ENCODE measurements around the gene ZNF428.
A peak's percentile ranks its signal among the peaks of the same experiment; 100 is the strongest.
"Not testable (repeated sequence)": the region's sequence is repeated elsewhere in the genome, so short reads cannot be mapped to it uniquely, and the experiment has no call there.

ZNF428 gene

DNA sequence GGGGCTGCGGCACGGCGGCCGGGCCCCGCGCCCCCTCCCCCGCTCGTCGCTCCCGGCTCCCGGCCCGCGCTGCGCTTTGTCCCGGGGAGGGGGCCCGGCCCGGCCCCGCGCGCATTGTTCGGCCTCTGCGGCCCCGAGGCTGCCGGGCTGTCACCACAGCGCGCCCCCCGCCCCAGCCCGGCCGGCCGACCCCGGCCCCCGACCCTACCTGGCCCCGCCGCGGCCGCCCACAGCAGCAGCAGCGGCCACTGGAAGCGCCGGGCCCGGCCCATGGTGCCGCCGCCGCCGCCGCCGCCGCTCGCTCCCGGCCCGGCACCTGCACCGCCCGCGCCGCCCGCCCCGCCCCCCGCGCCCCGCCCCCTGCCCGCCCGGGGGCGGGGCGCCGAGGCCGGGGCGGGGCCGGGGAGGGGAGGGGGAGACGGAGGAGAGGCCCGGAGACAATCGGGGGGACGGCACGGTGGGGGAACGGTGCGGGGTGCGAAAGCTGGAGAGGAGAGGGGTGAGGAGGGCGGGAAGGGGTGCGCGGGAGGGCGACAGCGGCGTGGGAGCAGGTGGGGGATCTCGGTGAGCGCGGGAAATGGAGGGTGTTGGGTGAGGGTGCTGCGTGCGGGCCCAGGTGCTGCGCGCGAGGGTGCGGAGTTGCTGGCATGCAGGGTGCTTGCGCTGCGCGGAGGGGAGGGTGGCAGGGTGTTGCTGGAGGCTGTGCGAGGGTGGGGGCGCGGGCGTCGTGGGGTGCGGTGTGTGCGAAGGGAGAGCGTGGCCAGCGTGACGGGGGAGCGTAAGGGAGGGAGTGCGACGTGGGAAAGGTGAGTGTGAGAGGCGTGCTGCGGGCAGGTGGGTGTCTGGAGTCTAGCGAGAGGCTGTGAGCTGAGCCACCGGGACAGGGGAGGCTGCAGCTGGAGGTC lies 20.3 kb upstream of the ZNF428 start, which contains the start of gene CADM4:
TSS of gene CADM4 (minus strand) at position 332 of the 905 bp plus-strand sequence. CDS start at position 272, 60 bp downstream.
- no peak for DNase-seq

DNA sequence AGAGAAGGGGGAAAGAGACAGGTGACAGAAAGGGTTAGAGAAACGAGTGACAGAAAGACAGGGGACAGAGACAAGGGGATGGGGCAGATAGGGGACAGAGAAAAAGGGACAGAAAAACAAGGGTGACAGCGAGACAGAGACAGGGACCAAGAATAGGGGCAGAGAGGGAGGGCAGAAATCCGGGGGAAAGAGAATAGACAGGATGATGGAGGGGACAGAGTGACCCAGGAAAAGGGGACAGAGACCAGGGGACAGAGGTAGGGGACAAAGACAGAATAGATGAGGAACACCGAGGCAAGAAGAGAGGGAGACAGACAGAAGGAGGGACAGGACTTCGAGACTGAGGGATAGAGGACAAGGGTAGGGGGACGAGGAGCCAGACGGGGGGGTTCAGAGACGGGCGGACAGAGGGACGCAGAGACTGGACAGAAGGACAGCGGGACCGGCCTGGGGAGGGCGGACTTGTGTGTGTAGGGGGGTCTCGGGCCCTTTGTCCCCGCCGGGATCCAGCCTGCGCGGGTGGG lies 19.6 kb upstream of the ZNF428 start:
- DNase-seq, result no peak

DNA sequence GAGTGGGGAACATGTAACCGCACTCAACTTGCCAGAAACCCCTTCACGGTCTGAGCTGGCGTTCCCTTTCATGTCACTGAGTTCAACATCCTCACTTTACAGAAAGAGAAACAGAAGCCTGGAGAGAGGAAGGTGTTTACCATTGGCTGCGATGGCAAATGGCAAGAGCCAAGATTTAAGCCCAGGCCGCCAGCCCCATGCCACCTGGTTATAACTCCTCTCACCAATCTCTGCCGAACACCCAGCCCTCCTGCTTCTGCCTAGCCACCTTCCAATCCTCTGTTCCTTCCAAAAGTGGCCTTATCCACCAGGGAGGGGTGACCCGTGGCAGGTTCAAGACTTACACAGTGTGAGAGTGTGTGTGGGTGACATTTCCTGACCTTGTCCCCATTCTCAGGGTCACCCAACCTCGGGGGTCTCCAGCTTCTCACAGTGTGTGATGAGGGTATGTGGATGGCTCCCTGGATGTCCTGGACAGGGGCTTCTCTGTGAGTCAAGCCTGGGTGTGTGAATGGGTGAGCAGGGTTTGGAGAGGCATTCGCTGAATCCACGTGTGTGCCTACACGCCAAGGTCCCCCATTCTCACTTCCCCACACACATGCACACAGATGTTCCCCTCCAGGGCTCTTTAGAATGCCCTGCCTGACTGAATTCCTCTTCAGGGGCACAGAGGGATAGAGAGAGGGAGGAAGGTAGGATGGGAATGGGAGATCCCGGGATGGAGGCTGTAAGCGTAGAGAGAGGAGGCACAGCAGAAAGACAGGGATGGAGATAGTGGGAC lies 19.0 kb upstream of the ZNF428 start:
- DNase-seq, result no peak

- DNase-seq, result no peak
These were observed 16.8 kb upstream of the ZNF428 start for GRCh38 chr19:43636121-43636683.

GRCh38 chr19:43635561-43635940 lies 16.1 kb upstream of the ZNF428 start:
- not testable (repeated sequence) for DNase-seq

- no peak for DNase-seq
These were observed 15.6 kb upstream of the ZNF428 start for GRCh38 chr19:43634872-43635560.

- DNase-seq, result no peak
These were observed 15.1 kb upstream of the ZNF428 start for GRCh38 chr19:43634506-43634871.

- no peak for DNase-seq
These were observed 14.6 kb upstream of the ZNF428 start for GRCh38 chr19:43634068-43634467.

DNA sequence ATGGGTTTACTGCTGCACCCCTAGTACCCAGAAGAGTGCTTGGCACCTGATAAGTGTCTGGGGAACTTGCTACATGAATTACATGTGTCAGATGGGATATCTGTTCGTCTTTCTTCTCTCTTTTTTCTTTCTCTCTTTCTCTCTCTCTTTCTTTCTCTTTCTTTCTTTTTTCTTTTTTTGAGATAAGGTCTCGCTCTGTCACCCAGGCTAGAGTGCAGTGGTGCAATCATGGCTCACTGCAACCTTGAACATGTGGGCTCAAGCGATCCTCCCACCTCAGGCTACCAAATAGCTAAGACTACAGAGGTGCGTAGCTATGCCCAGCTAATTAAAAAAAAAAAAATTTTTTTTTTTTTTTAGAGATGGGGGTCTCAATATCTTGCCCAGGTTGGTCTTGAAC lies 14.1 kb upstream of the ZNF428 start:
- DNase-seq, result no peak

DNA sequence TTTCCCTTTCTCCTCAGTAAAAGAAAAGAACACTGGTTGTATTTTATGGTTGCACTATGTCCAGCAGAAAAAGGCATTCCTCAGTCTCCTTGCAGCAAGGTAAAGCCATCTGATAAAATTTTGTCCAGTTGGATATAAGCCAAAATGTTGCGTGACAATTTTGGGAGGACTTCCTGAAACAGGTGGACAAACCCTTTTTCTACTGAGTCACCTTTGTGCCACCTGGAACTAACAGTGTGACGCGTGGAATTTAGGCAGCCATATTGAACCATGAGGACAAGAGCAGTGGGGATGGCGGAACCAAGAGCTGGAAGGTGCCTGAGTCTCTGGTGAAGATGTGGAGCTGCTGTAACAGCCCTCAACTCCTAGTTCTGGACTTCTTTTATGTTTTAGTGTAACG lies 12.1 kb upstream of the ZNF428 start:
- DNase-seq, result no peak

GRCh38 chr19:43628646-43629326 lies 9.4 kb upstream of the ZNF428 start:
- DNase-seq, result no peak

DNA sequence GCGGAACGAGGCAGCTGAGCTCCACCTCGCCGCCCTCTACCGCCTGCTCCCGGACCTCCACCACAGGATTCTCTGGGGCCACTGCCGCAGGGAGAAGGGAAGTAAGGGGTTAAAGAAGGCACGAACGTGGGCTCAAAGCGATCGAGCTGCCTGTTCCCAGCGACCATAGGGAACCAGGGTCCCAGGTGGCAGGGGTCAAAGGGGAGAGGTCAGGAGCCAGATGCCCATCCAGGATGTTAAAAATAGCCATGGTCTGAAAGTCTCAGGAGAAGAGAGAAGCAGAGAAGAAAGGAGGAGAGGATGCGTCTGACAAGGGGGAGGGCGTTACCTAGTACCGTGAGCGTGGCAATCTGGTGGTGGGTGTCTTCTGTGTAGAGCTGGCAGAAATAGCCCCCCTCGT lies 7.4 kb upstream of the ZNF428 start:
- DNase-seq, result no peak

DNA sequence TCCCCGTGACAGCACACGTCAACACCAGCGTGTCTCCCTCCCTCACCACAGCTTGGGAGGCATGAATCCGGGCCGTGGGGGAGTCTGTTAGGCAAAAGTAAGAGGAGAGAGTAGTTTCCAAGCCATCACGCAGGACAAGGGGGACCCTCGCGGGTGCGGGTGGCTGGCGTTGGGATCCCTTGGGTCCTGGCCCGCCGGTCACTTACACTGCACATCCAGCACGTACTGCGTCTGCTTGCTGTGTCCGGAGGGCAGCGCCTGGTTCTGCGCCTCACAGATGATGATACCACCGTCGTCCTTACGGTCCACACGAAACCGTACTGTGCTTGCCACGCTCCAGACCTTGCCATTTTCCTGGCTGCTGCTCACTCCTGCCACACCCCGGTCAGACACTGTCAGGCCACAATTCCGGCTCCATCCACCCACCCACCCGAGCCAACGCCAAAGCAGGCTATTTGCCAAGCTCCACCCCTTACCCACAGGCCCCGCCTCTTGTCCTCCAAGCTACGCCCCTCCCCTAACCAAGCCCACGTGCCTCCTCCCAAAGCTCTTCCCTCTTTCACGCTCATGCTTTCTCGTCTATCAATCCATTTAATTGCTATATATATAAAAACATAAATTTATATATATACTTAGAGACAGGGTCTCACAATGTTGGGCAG lies 6.6 kb upstream of the ZNF428 start:
- DNase-seq, result no peak

DNA sequence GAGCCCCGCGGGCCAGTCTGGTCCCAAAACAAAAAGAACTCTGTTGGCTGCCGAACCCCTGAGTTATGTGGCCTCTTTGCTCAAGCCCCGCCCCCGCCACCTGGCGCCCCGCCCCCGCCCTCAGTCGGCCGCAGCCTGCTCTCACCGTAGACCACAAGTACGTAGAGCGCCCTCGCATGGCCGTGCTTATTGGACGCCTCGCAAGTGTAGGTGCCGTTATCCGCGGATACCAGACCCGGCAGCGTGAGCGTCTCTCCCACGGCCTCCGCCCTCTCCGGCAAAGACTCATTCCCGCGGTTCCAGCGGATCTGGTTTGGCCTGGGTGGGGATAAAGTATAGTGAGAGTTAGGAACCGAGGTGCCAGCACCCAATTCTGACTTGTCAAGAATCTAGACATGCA lies 5.5 kb upstream of the ZNF428 start:
- no peak for DNase-seq

GRCh38 chr19:43623889-43624670 lies 4.7 kb upstream of the ZNF428 start:
- no peak for DNase-seq

- no peak for DNase-seq
These were observed 3.5 kb upstream of the ZNF428 start for GRCh38 chr19:43622956-43623355.

GRCh38 chr19:43622070-43622469 lies 2.6 kb upstream of the ZNF428 start:
- no peak for DNase-seq

- DNase-seq, result no peak
These were observed 902 bp upstream of the ZNF428 start for GRCh38 chr19:43620061-43621001.

- DNase-seq, result peak; percentile 63
These were observed 538 bp downstream of the ZNF428 start for GRCh38 chr19:43618921-43619261.

- DNase-seq, result no peak
These were observed 2.5 kb downstream of the ZNF428 start for GRCh38 chr19:43616954-43617353.
